TTC549 (cell line): Measurements from ENCODE around the gene TAF10.

ENCODE experiments used
- FAIRE-seq: peaks from 2 replicates; lab custom pipeline; 2012; peaks lifted over from hg19 to GRCh38; lab: Jason Lieb, UNC

TAF10 gene

GRCh38 chr11:6612213-6613041 lies at the start of gene TAF10:
Gene TAF10 (minus strand): TSS chr11:6612216. CDS start chr11:6612189, 27 bp downstream.
- no peak for FAIRE-seq

- FAIRE-seq, result no peak
Observed at GRCh38 chr11:6660712-6661111, 48.7 kb upstream of the TAF10 start.

GRCh38 chr11:6658647-6659046 lies 46.6 kb upstream of the TAF10 start:
- no peak for FAIRE-seq

GRCh38 chr11:6657346-6657745 lies 45.3 kb upstream of the TAF10 start:
- no peak for FAIRE-seq

GRCh38 chr11:6656936-6657335 lies 44.9 kb upstream of the TAF10 start:
- no peak for FAIRE-seq

- FAIRE-seq, result no peak
Observed at GRCh38 chr11:6656584-6656915, 44.5 kb upstream of the TAF10 start.

GRCh38 chr11:6655790-6656583 lies 44.0 kb upstream of the TAF10 start, which contains the start of gene DCHS1:
Gene DCHS1 (minus strand): TSS chr11:6655809. CDS start chr11:6641613, 14,196 bp downstream.
- FAIRE-seq, result no peak

- FAIRE-seq, result no peak
Observed at GRCh38 chr11:6655020-6655789, 43.2 kb upstream of the TAF10 start.

GRCh38 chr11:6654281-6655019 lies 42.4 kb upstream of the TAF10 start:
- no peak for FAIRE-seq

GRCh38 chr11:6653656-6654055 lies 41.6 kb upstream of the TAF10 start:
- no peak for FAIRE-seq

GRCh38 chr11:6653097-6653496 lies 41.1 kb upstream of the TAF10 start:
- FAIRE-seq, result no peak

GRCh38 chr11:6652182-6652581 lies 40.2 kb upstream of the TAF10 start:
- FAIRE-seq, result no peak

- no peak for FAIRE-seq
Observed at GRCh38 chr11:6650980-6651379, 39.0 kb upstream of the TAF10 start.

GRCh38 chr11:6650104-6650503 lies 38.1 kb upstream of the TAF10 start:
- FAIRE-seq, result no peak

GRCh38 chr11:6648501-6648900 lies 36.5 kb upstream of the TAF10 start:
- FAIRE-seq, result no peak

GRCh38 chr11:6647836-6648235 lies 35.8 kb upstream of the TAF10 start:
- no peak for FAIRE-seq

GRCh38 chr11:6646918-6647679 lies 35.1 kb upstream of the TAF10 start:
- FAIRE-seq, result no peak

- no peak for FAIRE-seq
Observed at GRCh38 chr11:6646576-6646917, 34.5 kb upstream of the TAF10 start.

GRCh38 chr11:6646071-6646470 lies 34.1 kb upstream of the TAF10 start:
- FAIRE-seq, result no peak

GRCh38 chr11:6642957-6643356 lies 30.9 kb upstream of the TAF10 start:
- no peak for FAIRE-seq

- no peak for FAIRE-seq
Observed at GRCh38 chr11:6640985-6641701, 29.1 kb upstream of the TAF10 start.
